Vagina (tissue), 2 donors: ENCODE results near the gene LRP3.

Experiments
- CTCF ChIP-seq, 3 experiments: fragments of 450-650 bp in 2 of 3; fragments of 200-600 bp in 1 of 3; sonication (generic) in 1 of 3; IDR thresholded peaks; one replicate each; pipeline ENCODE4 v1.5.1; 2017 to 2019; ENCODE audit warnings: antibody characterized with exemption in 3 of 3, mild to moderate bottlenecking in 2 of 3, moderate library complexity in 2 of 3
- POLR2A ChIP-seq, 2 donors: fragments of 450-650 bp; IDR thresholded peaks; one replicate each; pipeline ENCODE4 v1.6.1; 2017; ENCODE audit warnings: antibody characterized with exemption in 2 of 2, mild to moderate bottlenecking in 2 of 2, moderate library complexity in 2 of 2
- POLR2AphosphoS5 ChIP-seq, 2 donors: sonication (generic); formaldehyde crosslinking; IDR thresholded peaks; one replicate each; pipeline ENCODE4 v1.9.0; 2017; ENCODE audit warnings: antibody characterized with exemption in 2 of 2, mild to moderate bottlenecking in 2 of 2, low read depth in 1 of 2; ENCODE audit not compliant: insufficient read depth in 1 of 2

GRCh38 chr19:33248104-33248503, 54.0 kb downstream of the LRP3 start:
- TF ChIP-seq CTCF (IDR thresholded peaks at IDR 0.05): no peak
- TF ChIP-seq POLR2AphosphoS5 (IDR thresholded peaks at IDR 0.05; ENCODE audit: insufficient read depth in 1 of 2, low read depth in 1 of 2): no peak
- no peak for TF ChIP-seq POLR2A (IDR thresholded peaks at IDR 0.05)
